ENCODE data around the gene AHCY.

GRCh38 chr20:34293589-34293988 lies 9.6 kb downstream of the AHCY start:
- TF ChIP-seq POLR2A (IDR thresholded peaks at IDR 0.05; ENCODE audit: low read depth, low read length) (no peak), TAF1 (IDR thresholded peaks at IDR 0.05; ENCODE audit: borderline replicate concordance, low read depth, low read length) (no peak), POLR2AphosphoS5 (IDR thresholded peaks at IDR 0.05; ENCODE audit: low read depth, low read length) (no peak)

Data from GM12892 (cell line).